Coronary artery (tissue), 2 donors: ENCODE data around the gene MGP.

ENCODE experiments used
- DNase-seq: peaks from one replicate; pipeline ENCODE4 v3.0.0-alpha.2; 2017; ENCODE audit warnings: low spot score
- H3K27ac ChIP-seq, 2 donors: fragments of 200-600 bp; sonication (generic); one replicate each; pipeline ENCODE4 v1.5.1; 2016 to 2019
- H3K4me3 ChIP-seq: fragments of 200-600 bp; sonication (generic); 2 replicates; pipeline ENCODE4 v1.5.1; 2016; ENCODE audit warnings: mild to moderate bottlenecking, moderate library complexity
- CTCF ChIP-seq: fragments of 200-600 bp; sonication (generic); IDR thresholded peaks from one replicate; pipeline ENCODE4 v1.5.1; 2019; ENCODE audit warnings: antibody characterized with exemption

Gene MGP

GRCh38 chr12:14868916-14869506, 16.6 kb downstream of the MGP start:
- H3K4me3 ChIP-seq, result no peak overlapping the region
- no peak for DNase-seq
- H3K27ac ChIP-seq, result no peak overlapping the region
- TF ChIP-seq CTCF, result no peak

DNA sequence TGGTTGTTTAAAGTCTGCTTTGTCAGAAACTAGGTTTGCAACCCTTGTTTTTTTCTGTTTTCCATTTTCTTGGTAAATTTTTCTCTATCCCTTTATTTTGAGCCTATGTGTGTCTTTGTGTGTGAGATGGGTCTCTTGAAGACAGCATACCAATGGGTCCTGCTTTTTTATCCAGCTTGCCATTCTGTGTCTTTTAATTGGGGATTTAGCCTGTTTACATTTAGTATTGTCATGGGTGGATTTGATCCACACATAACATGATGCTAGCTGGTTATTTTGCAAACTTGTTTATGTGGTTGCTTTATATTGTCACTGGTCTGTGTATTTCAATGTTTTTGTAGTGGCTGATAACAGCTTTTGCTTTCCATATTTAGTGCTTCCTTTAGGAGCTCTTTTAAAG, 25.2 kb downstream of the MGP start:
- no peak for TF ChIP-seq CTCF
- Histone ChIP-seq H3K27ac (no peak overlapping the region), H3K4me3 (no peak overlapping the region)
- DNase-seq, result no peak

DNA sequence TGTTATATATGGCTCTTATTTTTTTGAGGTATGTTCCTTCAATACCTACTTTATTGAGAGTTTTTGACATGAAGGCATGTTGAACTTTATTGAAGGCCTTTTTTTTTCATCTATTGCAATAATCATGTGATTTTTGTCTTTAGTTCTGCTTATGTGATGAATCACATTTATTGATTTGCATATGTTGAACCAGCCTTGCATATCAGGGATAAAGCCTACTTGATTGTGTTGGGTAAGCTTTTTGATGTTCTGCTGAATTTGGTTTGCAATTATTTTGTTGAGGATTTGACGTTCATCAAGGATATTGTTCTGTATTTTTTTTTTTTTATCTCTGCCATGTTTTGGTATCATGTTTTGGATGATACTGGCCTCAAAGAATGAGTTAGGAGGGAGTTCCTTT, 27.1 kb downstream of the MGP start:
- no peak overlapping the region for H3K27ac ChIP-seq
- no peak for DNase-seq
- no peak overlapping the region for H3K4me3 ChIP-seq
- TF ChIP-seq CTCF, result no peak

DNA sequence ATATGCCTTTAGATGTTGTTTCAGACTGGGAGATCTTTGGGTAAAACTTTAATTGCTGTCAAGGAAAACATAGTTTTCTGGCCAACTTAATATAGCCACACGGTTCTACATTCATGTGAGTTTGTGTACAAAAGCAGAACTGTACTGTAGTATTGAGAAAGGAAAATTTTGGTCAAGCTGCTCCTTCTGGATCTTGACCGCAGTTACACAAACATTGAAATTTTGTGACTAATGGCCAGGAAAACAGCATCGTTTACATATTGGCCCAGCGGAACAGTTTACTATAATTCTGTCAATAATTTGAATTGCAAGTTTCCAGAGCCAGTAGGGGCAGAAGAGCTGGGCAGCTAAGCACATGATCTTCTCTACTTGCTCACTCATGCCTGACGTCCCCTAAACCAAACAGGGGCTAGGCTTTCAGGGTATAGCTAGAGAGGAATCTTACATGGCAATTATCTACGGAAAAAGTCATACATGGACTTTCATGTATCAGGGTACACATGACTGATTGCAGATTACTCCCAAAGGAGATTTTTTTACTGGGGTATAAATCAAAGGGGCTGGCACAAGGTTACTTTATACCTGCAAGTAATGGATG, 31.0 kb downstream of the MGP start:
- Histone ChIP-seq H3K4me3 (no peak overlapping the region), H3K27ac (peak overlapping the region in 1 of 2 donors; percentile 26)
- no peak for TF ChIP-seq CTCF
- DNase-seq, result no peak

DNA sequence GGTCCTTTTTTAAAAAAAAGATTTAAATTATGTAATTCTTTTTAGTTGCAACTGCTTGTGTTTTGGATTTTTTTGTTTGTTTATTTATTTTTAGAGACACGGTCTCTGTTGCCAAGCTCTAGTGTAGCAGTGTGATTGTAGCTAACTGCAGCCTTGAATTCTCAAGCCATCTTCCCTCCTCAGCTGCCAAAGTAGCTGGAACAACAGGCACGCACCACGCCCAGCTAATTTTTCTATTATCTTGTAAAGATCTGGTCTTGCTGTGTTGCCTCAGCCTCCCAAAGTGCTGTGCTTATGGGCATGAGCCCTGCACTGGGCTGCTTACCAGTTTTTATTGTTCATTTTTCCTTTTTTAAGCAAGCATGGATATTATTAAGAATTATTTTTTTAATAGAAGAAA, 31.7 kb downstream of the MGP start:
- Histone ChIP-seq H3K4me3 (no peak overlapping the region), H3K27ac (no peak overlapping the region)
- no peak for DNase-seq
- TF ChIP-seq CTCF, result no peak

- no peak for TF ChIP-seq CTCF
- DNase-seq, result no peak
- Histone ChIP-seq H3K27ac (no peak overlapping the region), H3K4me3 (no peak overlapping the region)
These were observed 32.8 kb downstream of the MGP start for GRCh38 chr12:14852880-14853279.

DNA sequence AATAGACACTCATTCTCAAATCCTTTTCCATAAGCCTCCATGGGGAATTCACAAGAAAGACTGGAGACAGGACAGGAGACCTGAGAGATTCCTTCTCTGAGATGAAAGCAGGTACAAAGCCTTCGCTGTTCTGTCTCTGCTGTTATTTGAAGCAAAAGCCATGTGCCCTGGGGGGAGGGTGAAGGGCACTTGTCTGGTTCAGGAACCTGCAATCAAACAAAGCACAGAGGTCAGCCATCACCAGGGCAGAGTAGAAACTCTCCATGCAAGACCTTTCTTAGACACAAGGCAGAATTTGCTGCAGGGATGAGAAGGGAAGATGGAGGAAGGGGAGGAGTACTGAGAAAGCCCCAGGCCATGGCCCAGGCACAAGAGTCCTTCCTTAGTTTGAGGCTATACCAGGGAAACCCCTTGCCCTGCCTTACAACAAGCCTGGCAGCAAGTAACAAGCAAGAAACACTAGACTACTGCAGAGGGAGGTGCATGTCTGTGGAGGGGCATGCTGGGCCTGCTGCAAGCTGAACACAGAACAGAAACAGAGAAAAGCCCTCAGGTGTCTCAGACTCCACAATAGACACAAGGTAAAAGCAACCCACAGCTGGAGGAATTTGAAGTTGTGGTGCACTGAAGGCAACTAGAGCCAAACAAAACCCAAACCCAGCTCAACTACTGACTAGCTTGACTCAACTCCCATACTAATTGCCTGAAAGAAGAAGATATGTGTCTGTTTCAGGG, 34.6 kb downstream of the MGP start:
- Histone ChIP-seq H3K4me3 (no peak overlapping the region), H3K27ac (no peak overlapping the region)
- DNase-seq, result no peak
- TF ChIP-seq CTCF, result no peak
